Measurements from ENCODE around the gene RYR1.
A peak's percentile ranks its signal among the peaks of the same experiment; 100 is the strongest.

Gene RYR1

GRCh38 chr19:38514812-38515633 lies 81.5 kb downstream of the RYR1 start:
- no peak overlapping the region for H3K4me2 ChIP-seq (ENCODE audit: low read depth, low read length, poor library complexity, severe bottlenecking)

GRCh38 chr19:38515896-38516295 lies 82.4 kb downstream of the RYR1 start:
- Histone ChIP-seq H3K36me3 (ENCODE audit: low read length) (no peaks in the 10 kb centered on the region), H3F3A (ENCODE audit: insufficient read depth) (no peaks in the 10 kb centered on the region), H3K79me2 (ENCODE audit: insufficient read depth, low read length) (no peaks in the 10 kb centered on the region), H2AFZ (ENCODE audit: low read depth, low read length, severe bottlenecking) (no peak overlapping the region), H3K27me3 (ENCODE audit: low read length) (no peaks in the 10 kb centered on the region), H3K9me3 (ENCODE audit: insufficient read depth, low read length) (no peaks in the 10 kb centered on the region), H3K9me2 (replicated peaks; ENCODE audit: insufficient read depth, low read length) (no peaks in the 10 kb centered on the region), H3K4me3 (ENCODE audit: insufficient read depth, low read length, poor library complexity, severe bottlenecking) (no peak overlapping the region), H3K9ac (ENCODE audit: low read length) (no peak overlapping the region), H4K20me1 (ENCODE audit: low read depth, low read length) (no peaks in the 10 kb centered on the region), H3K4me2 (ENCODE audit: low read depth, low read length, poor library complexity, severe bottlenecking) (no peak overlapping the region), H3K27ac (ENCODE audit: low read depth, low read length) (no peak overlapping the region)
- TF ChIP-seq EZH2phosphoT487 (conservative IDR thresholded peaks at IDR 0.05; ENCODE audit: low read length) (no peak), CTCF (IDR thresholded peaks at IDR 0.05; ENCODE audit: insufficient read depth, low read length, poor library complexity, severe bottlenecking) (no peak)

More at GRCh38 chr19:38514812-38515633, 81.5 kb downstream of the RYR1 start:
- H3K79me2 ChIP-seq (ENCODE audit: insufficient read depth, low read length): no peaks in the 10 kb centered on the region
- no peaks in the 10 kb centered on the region for H3K9me3 ChIP-seq (ENCODE audit: insufficient read depth, low read length)
- no peaks in the 10 kb centered on the region for H3F3A ChIP-seq (ENCODE audit: insufficient read depth)
- H3K9ac ChIP-seq (ENCODE audit: low read length): no peak overlapping the region
- H3K27me3 ChIP-seq (ENCODE audit: low read length): no peaks in the 10 kb centered on the region
- H3K36me3 ChIP-seq (ENCODE audit: low read length): no peaks in the 10 kb centered on the region
- no peaks in the 10 kb centered on the region for H3K9me2 ChIP-seq (replicated peaks; ENCODE audit: insufficient read depth, low read length)
- no peaks in the 10 kb centered on the region for H4K20me1 ChIP-seq (ENCODE audit: low read depth, low read length)
- H3K4me3 ChIP-seq (ENCODE audit: insufficient read depth, low read length, poor library complexity, severe bottlenecking): no peak overlapping the region
- peak; percentile 78 for TF ChIP-seq CTCF (IDR thresholded peaks at IDR 0.05; ENCODE audit: insufficient read depth, low read length, poor library complexity, severe bottlenecking)
- TF ChIP-seq EZH2phosphoT487 (conservative IDR thresholded peaks at IDR 0.05; ENCODE audit: low read length): no peak
- peak overlapping the region; percentile 34 for H2AFZ ChIP-seq (ENCODE audit: low read depth, low read length, severe bottlenecking)
- no peak overlapping the region for H3K27ac ChIP-seq (ENCODE audit: low read depth, low read length)

GRCh38 chr19:38516802-38517201 lies 83.3 kb downstream of the RYR1 start:
- Histone ChIP-seq H3K79me2 (ENCODE audit: insufficient read depth, low read length) (no peaks in the 10 kb centered on the region), H3K27me3 (ENCODE audit: low read length) (no peaks in the 10 kb centered on the region), H2AFZ (ENCODE audit: low read depth, low read length, severe bottlenecking) (no peak overlapping the region), H3K9ac (ENCODE audit: low read length) (no peak overlapping the region), H3K36me3 (ENCODE audit: low read length) (no peaks in the 10 kb centered on the region), H3K4me3 (ENCODE audit: insufficient read depth, low read length, poor library complexity, severe bottlenecking) (no peak overlapping the region), H4K20me1 (ENCODE audit: low read depth, low read length) (no peaks in the 10 kb centered on the region), H3K9me3 (ENCODE audit: insufficient read depth, low read length) (no peaks in the 10 kb centered on the region), H3K9me2 (replicated peaks; ENCODE audit: insufficient read depth, low read length) (no peaks in the 10 kb centered on the region), H3F3A (ENCODE audit: insufficient read depth) (no peaks in the 10 kb centered on the region), H3K27ac (ENCODE audit: low read depth, low read length) (no peak overlapping the region), H3K4me2 (ENCODE audit: low read depth, low read length, poor library complexity, severe bottlenecking) (no peak overlapping the region)
- no peak for TF ChIP-seq CTCF (IDR thresholded peaks at IDR 0.05; ENCODE audit: insufficient read depth, low read length, poor library complexity, severe bottlenecking)
- no peak for TF ChIP-seq EZH2phosphoT487 (conservative IDR thresholded peaks at IDR 0.05; ENCODE audit: low read length)

Measured in SU-DHL-6 (cell line).